Gastroesophageal sphincter (tissue), 3 donors: Measurements from ENCODE around the gene CD300H.

Experiments used
- CTCF ChIP-seq, 4 experiments: fragments of 200-600 bp in 2 of 4; fragments of 450-650 bp in 2 of 4; sonication (generic) in 1 of 4; IDR thresholded peaks; one replicate each; pipeline ENCODE4 v1.5.1; 2017 to 2019; ENCODE audit warnings: antibody characterized with exemption in 4 of 4, mild to moderate bottlenecking in 2 of 4, moderate library complexity in 2 of 4
- EP300 ChIP-seq: sonication (generic); formaldehyde crosslinking; IDR thresholded peaks from one replicate; pipeline ENCODE4 v1.6.1; 2017; ENCODE audit warnings: antibody characterized with exemption, mild to moderate bottlenecking
- POLR2A ChIP-seq, 2 donors: fragments of 450-650 bp; IDR thresholded peaks; one replicate each; pipeline ENCODE4 v1.6.1; 2017; ENCODE audit warnings: antibody characterized with exemption in 2 of 2, mild to moderate bottlenecking in 2 of 2, moderate library complexity in 1 of 2
- POLR2AphosphoS5 ChIP-seq: sonication (generic); formaldehyde crosslinking; IDR thresholded peaks from one replicate; pipeline ENCODE4 v1.6.1; 2017; ENCODE audit warnings: antibody characterized with exemption

GRCh38 chr17:74578979-74579378 lies 11.7 kb upstream of the CD300H start:
- TF ChIP-seq CTCF (IDR thresholded peaks at IDR 0.05) (no peak), POLR2A (IDR thresholded peaks at IDR 0.05) (no peak), EP300 (no peak), POLR2AphosphoS5 (no peak)
